HL-60/S4 treated with retinoic acid at 250 ng/mL for 4 days and 3 days (cell line): ENCODE data around the gene ERFL.

Source experiments
- in situ Hi-C: fragments of 300-500 bp; cut with MboI; formaldehyde crosslinking; loops from 2 replicates; pipeline ENCODE4 v1.7.0; 2022; ENCODE audit warnings: low sequenced_read_pairs

ERFL gene

GRCh38 chr19:41901707-41902360 is 26.4 kb downstream of the ERFL start:
- in situ Hi-C loops: no loop called here

DNA sequence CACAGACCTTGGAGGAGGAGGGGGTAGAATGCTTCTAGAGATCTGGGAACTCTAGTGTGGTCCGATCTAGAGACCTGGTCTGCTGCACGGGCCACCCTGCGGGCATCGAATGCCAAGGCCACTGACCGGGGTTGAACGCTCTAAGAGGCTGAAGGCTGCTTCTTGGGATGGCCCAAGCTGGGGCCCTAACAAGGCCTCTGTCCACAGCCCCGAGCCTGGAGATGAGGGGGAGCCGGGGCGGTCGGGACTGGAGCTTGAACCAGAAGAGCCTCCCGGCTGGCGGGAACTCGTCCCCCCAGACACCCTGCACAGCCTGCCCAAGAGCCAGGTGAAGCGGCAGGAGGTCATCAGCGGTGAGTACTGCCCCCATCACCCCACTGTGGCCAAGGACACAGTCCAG is 30.0 kb downstream of the ERFL start:
- in situ Hi-C loops: no loop called here

DNA sequence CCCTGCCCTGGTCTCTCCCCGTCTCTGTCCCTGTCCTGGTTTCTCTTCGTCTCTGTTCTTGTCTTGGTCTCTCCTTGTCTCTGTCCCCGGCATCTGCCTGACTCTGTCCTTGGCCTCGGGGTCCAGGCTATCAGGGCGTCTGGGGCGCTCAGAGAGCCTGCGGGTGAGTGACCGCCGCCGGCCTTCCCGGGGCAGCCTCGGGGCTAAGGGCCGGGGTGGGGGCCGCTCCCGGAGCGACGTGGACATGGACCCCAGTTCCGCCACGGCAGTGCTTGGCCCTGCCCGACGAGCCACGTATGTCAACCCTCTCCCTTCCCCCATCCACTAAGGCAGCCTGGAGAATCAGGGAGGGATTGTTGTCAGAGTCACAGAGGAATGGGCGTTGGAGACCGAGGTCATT is 30.4 kb downstream of the ERFL start:
- in situ Hi-C loops: no loop called here

DNA sequence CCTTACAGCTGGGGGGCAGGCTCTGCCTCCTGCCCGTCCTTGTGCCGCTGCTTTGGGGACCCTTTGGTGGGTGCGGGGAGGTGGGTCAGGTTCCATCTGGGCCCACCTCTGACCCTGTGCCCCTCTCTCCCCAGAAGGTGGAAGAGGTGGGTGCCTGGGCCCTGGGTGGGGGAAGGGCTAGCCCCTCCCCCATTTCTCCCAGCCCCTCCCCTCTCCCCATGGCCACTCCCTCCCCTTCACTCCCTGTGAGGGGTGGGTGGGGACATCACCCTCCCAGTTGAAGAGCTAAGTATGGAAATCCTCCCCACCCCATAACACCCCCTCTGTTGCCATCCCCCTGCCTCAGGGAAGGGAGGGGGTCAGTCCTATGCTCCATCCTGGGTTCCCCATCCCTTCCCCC is 31.1 kb downstream of the ERFL start:
- in situ Hi-C loops: no loop called here

GRCh38 chr19:41896581-41896942 is 31.7 kb downstream of the ERFL start:
- in situ Hi-C loops: no loop called here

- in situ Hi-C loops: no loop called here
These were observed 32.3 kb downstream of the ERFL start for GRCh38 chr19:41895745-41896580.

- in situ Hi-C loops: no loop called here
These were observed 33.9 kb downstream of the ERFL start for GRCh38 chr19:41894350-41894749.

GRCh38 chr19:41893899-41894298 is 34.4 kb downstream of the ERFL start:
- in situ Hi-C loops: no loop called here

GRCh38 chr19:41892173-41892902 is 35.9 kb downstream of the ERFL start:
- in situ Hi-C loops: no loop called here

DNA sequence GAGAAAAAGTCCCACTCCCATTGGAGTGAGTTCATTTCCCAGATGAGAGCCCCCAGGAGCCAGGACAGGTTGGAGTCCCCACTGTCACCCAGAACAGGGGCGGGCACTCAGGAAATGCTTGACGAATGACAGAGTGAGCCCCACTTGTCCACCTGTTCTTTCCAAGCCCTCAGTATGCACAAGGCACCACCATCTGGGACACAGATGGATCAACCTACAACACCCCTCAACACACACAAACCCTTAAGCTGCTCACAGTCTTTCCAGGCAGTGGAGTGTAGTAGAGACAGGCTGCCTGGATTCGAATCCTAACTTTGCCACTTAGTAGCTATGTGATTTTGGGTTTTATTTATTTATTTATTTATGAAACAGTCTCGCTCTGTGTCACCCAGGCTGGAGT is 37.3 kb downstream of the ERFL start:
- in situ Hi-C loops: no loop called here

GRCh38 chr19:41889896-41890295 is 38.4 kb downstream of the ERFL start:
- in situ Hi-C loops: no loop called here

GRCh38 chr19:41888926-41889325 is 39.3 kb downstream of the ERFL start:
- in situ Hi-C loops: no loop called here

- in situ Hi-C loops: no loop called here
These were observed 40.4 kb downstream of the ERFL start for GRCh38 chr19:41887711-41888382.

DNA sequence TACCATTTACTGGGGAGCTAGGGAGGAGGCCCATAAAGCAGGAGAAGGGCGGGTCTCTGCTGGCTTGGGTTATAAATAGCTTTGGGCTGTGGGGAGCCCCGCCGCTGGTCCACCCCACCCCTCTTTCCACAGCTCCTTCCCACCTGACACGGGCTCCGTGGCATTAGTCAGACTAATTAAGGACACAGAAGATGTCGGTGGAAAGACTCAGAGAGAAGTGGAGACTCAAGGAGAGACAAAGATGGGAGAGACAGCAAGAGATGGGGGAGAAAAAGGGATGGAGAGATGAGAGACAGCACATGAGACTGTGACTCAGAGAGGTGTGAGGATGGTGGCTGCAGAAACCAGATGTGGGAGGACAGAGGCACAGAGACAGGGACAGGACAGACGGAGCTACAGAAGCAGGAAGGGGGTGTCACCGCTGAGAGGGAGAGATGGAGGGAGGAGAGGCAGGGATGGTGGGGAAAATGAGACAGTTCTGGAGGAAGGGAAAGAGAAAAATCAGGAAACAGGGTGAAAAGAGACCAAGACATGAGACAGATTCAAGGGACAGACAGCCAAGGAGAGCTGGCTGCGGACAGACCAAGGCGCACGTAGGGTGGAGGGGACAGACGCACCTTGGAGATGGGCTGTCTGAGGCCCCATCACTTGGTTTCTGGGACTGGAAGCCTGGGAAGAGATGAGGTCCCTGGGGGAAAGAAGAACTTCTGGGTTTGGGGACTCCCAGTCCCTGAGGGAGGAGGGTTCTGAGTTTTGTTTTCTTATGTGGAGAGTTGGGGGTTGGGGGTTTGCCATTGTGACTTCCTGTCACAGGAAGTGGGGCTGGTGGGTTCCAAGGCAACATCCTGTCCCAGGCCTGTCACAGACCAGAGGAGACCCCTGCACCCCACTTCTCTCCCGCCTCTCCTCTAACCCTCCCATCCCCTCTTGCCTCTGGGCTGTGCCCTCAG is 41.2 kb downstream of the ERFL start:
- in situ Hi-C loops: no loop called here

DNA sequence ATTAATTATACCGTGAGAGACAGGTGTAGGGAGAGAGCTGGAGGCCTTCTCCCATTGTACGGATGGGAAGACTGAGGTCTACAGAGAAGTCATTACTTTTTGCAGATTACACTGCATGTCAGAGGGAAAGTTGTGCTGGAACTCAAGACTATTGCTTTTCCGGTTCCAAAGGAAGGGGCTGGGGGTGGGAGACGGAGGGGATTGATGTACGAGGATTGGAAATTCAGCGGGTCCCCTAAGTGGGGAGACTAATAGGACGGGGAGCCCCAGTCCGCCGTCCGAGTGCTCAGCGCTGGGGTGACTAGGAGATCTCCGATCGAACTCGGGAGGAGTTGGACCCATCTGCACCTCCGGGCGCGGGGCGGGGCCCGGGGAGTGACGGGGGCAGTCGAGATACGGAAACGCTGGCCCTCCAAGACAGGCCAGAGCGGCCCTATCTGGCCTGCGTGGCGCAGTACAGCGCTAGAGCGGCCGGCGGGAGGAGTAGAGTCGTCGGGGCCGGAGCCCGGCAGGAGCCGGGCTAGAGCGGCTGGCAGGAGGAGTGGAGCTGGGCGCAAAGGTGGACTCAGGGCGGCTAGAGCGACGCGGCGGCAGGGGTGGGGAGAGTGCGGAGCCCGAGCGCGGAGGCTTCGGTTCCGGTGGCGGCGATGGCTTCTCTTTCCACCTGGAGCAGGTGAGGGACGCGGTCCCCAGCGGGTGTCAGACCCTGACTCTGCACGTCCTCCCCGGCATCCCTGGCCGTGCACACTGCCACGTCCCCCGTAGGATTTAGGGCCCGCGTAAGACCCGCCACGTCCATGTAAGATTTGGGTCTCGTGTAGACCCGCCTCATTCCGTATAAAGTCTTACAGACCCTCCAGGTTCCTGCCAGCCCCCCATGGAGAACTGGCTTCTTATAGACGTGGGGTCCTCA is 44.2 kb downstream of the ERFL start:
- in situ Hi-C loops: no loop called here

GRCh38 chr19:41883463-41883820 is 44.8 kb downstream of the ERFL start:
- in situ Hi-C loops: no loop called here

DNA sequence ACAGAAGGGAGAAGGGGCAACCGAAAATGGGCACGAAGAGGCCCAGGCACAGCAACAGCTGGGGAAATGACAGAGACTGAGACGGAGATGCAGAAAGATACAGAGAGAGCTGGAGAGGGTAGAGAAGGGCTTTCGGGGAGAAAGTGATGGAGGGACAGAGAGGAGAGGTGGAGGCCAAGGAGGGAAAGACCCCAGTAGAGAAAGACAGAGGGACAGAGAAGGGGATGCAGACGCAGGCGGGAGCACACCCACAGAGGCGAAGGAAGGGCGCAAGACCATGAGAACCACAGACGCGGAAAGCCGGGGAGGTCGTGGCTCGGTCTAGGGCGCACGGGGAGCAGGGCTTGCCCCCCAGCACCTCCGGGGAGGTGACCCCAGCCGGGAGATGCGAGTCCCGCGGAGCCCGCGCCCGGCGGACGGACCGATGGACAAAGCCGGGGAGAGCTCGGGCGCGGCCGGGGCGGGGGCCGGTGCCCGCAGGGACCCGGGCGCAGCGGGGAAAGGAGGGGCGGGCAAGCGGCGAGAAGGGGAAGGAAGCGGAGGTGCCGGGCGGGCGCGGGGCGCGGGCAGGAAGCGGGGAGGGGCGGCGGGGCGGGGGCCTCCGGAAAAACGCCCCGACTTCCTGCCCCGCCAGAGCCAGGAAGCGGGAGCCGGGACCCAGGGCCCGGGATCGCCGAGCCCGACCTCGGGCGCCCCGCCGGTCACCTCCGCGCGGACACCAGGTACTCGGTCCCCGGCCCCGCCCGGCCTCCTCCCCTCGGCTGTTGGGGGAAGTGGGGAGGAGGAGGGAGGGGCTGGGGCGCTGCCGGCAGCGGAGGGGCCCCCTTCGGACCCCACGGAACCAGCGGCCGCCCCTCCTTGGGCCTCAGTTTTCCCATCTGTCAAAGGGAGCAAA is 45.4 kb downstream of the ERFL start, which contains the start of gene ARHGEF1:
TSS of gene ARHGEF1 (plus strand) at position 617 of the 895 bp plus-strand sequence. CDS start 4,899 bp downstream, outside the sequence.
- in situ Hi-C loops: no loop called here

DNA sequence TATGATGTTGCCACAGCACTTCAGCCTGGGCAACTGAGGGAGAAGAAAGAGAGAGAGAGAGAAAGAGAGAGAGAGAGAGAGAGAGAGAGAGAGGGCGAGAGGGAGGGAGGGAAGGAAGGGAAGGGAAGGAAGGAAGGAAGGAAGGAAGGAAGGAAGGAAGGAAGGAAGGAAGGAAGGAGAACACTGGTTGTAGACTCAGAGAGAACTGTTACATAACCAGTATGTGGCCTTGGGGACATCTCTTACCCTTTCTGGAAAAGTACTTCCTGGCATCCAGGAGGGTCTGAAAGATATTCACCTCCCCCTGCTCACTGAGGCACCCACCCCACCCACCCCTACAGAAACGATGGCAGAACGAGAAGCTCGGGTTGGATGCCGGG is 47.9 kb downstream of the ERFL start:
- in situ Hi-C loops: no loop called here
